Thyroid gland (tissue), 4 donors: Measurements from ENCODE around the gene LRBA. TPM values are rescaled to one million over a fixed set of nuclear protein-coding genes. Genes with fewer than 3 reads are reported as not detected.
"Not testable (repeated sequence)": the region's sequence is repeated elsewhere in the genome, so short reads cannot be mapped to it uniquely, and the experiment has no call there.

Source experiments
- DNase-seq, 2 donors: peaks; one replicate each; pipeline ENCODE4 v3.0.0-alpha.2; 2019
- H3K27ac ChIP-seq, 3 donors: fragments of 200-600 bp; sonication (generic); 1 replicate in 2 of 3; 2 replicates in 1 of 3; pipeline ENCODE4 v1.5.1; 2016 to 2019; ENCODE audit warnings: mild to moderate bottlenecking in 1 of 3, moderate library complexity in 1 of 3
- H3K27me3 ChIP-seq: fragments of 200-600 bp; sonication (generic); one replicate; pipeline ENCODE4 v1.5.1; 2019
- H3K36me3 ChIP-seq, 2 donors: fragments of 200-600 bp; sonication (generic); one replicate each; pipeline ENCODE4 v1.5.1; 2016 to 2019
- H3K4me1 ChIP-seq, 2 donors: fragments of 200-600 bp; sonication (generic); one replicate each; pipeline ENCODE4 v1.5.1; 2017 to 2019
- H3K4me3 ChIP-seq, 3 donors: fragments of 200-600 bp; sonication (generic); replicated peaks in 1 of 3; 1 replicate in 2 of 3; 2 replicates in 1 of 3; pipeline ENCODE4 v1.5.1; 2016; ENCODE audit warnings: mild to moderate bottlenecking in 1 of 3
- H3K9me3 ChIP-seq: fragments of 200-600 bp; sonication (generic); one replicate; pipeline ENCODE4 v1.5.1; 2017
- POLR2A ChIP-seq, 2 donors: fragments of 450-650 bp; IDR thresholded peaks; one replicate each; pipeline ENCODE4 v1.6.1; 2017; ENCODE audit warnings: antibody characterized with exemption in 2 of 2, mild to moderate bottlenecking in 2 of 2, moderate library complexity in 1 of 2
- WGBS, 2 donors: methylation state at CpG; one replicate each; pipeline ENCODE4 v1.1.5; 2017; 5-methylcytosine and 5-hydroxymethylcytosine counted together
- intact Hi-C: fragments of 100-400 bp; cut with DNase I; formaldehyde crosslinking; loops from one replicate; pipeline ENCODE4 v1.15.1; 2023
- total RNA-seq, 4 donors: library from RNA; depleted of rRNA; stranded (reverse); fragments of >200 nt; gene quantifications; one replicate each; pipeline ENCODE4 v1.2.3, GENCODE V29; 2016
- TF ChIP-seq, protein P1 (sequence below), 6 experiments: fragments of 200-600 bp in 3 of 6; fragments of 450-650 bp in 3 of 6; sonication (generic) in 3 of 6; IDR thresholded peaks; one replicate each; pipeline ENCODE4 v1.5.1; 2016 to 2019; ENCODE audit warnings: antibody characterized with exemption in 6 of 6, mild to moderate bottlenecking in 2 of 6, inconsistent platforms in 1 of 6, moderate library complexity in 1 of 6

LRBA gene
- total RNA-seq, 4 donors from 2014 or later = 98.9 to 127 (median 113) TPM

GRCh38 chr4:150510176-150510865 is 504.8 kb downstream of the LRBA start:
- TF ChIP-seq, protein P1, sequence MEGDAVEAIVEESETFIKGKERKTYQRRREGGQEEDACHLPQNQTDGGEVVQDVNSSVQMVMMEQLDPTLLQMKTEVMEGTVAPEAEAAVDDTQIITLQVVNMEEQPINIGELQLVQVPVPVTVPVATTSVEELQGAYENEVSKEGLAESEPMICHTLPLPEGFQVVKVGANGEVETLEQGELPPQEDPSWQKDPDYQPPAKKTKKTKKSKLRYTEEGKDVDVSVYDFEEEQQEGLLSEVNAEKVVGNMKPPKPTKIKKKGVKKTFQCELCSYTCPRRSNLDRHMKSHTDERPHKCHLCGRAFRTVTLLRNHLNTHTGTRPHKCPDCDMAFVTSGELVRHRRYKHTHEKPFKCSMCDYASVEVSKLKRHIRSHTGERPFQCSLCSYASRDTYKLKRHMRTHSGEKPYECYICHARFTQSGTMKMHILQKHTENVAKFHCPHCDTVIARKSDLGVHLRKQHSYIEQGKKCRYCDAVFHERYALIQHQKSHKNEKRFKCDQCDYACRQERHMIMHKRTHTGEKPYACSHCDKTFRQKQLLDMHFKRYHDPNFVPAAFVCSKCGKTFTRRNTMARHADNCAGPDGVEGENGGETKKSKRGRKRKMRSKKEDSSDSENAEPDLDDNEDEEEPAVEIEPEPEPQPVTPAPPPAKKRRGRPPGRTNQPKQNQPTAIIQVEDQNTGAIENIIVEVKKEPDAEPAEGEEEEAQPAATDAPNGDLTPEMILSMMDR (IDR thresholded peaks at IDR 0.05) = no peak
- no peak for TF ChIP-seq POLR2A (IDR thresholded peaks at IDR 0.05)
- Histone ChIP-seq H3K4me3 (no peak overlapping the region), H3K9me3 (no peaks in the 10 kb centered on the region), H3K36me3 (no peaks in the 10 kb centered on the region), H3K27me3 (no peaks in the 10 kb centered on the region), H3K4me1 (no peaks in the 10 kb centered on the region), H3K27ac (no peak overlapping the region)
- DNase-seq = no peak
- intact Hi-C loops = no loop called here
- 72 to 76% methylated on average over 6 of the region's 6 CpGs for WGBS, 2 donors

- WGBS, 2 donors = 95 to 98% methylated on average over 3 of the region's 3 CpGs
- DNase-seq, H3K27me3 ChIP-seq, H3K27ac ChIP-seq, H3K4me3 ChIP-seq, H3K4me1 ChIP-seq, H3K9me3 ChIP-seq, intact Hi-C loops, H3K36me3 ChIP-seq: not testable (repeated sequence)
These were observed 507.4 kb downstream of the LRBA start for GRCh38 chr4:150507656-150508055.

GRCh38 chr4:150501983-150502382 is 513.1 kb downstream of the LRBA start:
- Histone ChIP-seq H3K4me3 (no peak overlapping the region), H3K36me3 (no peaks in the 10 kb centered on the region), H3K27me3 (no peaks in the 10 kb centered on the region), H3K4me1 (no peaks in the 10 kb centered on the region), H3K9me3 (no peaks in the 10 kb centered on the region), H3K27ac (no peak overlapping the region)
- TF ChIP-seq, protein P1 (IDR thresholded peaks at IDR 0.05) = no peak
- no peak for TF ChIP-seq POLR2A (IDR thresholded peaks at IDR 0.05)
- no peak for DNase-seq
- intact Hi-C loops = no loop called here

GRCh38 chr4:150501009-150501727 is 513.9 kb downstream of the LRBA start:
- Histone ChIP-seq H3K27ac (no peak overlapping the region), H3K9me3 (no peaks in the 10 kb centered on the region), H3K4me3 (no peak overlapping the region), H3K27me3 (no peaks in the 10 kb centered on the region), H3K36me3 (no peaks in the 10 kb centered on the region), H3K4me1 (no peaks in the 10 kb centered on the region)
- intact Hi-C loops = no loop called here
- 93 to 96% methylated on average over 6 of the region's 6 CpGs for WGBS, 2 donors
- DNase-seq = no peak
- TF ChIP-seq POLR2A (IDR thresholded peaks at IDR 0.05) = no peak
- TF ChIP-seq, protein P1 (IDR thresholded peaks at IDR 0.05) = no peak

DNA sequence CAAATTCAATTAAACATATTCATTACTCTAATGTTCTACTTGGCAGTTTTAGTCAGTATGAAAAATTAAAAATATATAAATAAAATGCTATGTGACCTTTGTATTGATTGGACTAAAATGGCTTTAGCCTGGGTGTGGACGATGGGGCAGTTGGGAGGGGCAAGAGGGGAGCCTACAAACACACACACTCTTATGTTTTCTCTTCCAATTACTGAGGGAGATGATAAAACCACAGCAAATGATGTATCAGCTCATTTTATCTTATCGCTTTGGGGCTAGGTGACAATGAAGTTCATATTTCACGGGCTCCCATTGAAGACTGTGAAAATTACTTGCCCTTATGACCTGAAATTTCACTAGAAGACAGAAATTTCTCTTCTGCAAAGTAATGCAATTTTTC is 517.5 kb downstream of the LRBA start:
- WGBS, 2 donors = 96% methylated on average over 3 of the region's 3 CpGs
- no peak for DNase-seq
- intact Hi-C loops = no loop called here

More for the DNA sequence above, 517.5 kb downstream of the LRBA start:
- TF ChIP-seq, protein P1 (IDR thresholded peaks at IDR 0.05) = no peak
- no peak for TF ChIP-seq POLR2A (IDR thresholded peaks at IDR 0.05)
- H3K27me3 ChIP-seq = no peaks in the 10 kb centered on the region
- no peak overlapping the region for H3K4me3 ChIP-seq
- H3K36me3 ChIP-seq = no peaks in the 10 kb centered on the region
- no peak overlapping the region for H3K27ac ChIP-seq
- H3K9me3 ChIP-seq = no peaks in the 10 kb centered on the region
- H3K4me1 ChIP-seq = no peaks in the 10 kb centered on the region
